Sigmoid colon (tissue), 7 donors: ENCODE data around the gene ZFP36. TPM values are rescaled to one million over a fixed set of nuclear protein-coding genes. Genes with fewer than 3 reads are reported as not detected.

Source experiments
- polyA plus RNA-seq, 3 donors: library from polyadenylated mRNA; stranded (reverse); fragments of 200-250 nt; gene quantifications; one replicate each; pipeline ENCODE4 v1.2.3, GENCODE V29; 2013
- small RNA-seq, 3 donors: library from RNA; depleted of rRNA; stranded (forward); fragments of <200 nt; gene quantifications; one replicate each; pipeline ENCODE3, GENCODE V24; 2016
- total RNA-seq, 4 donors: library from RNA; depleted of rRNA; stranded (reverse); fragments of >200 nt; gene quantifications; one replicate each; pipeline ENCODE4 v1.1.0, GENCODE V29; 2016
- donor health status: healthy with polysubstance abuse.
- donor health status: Bipolar disorder and iron deficiency.
- donor health status: healthy.

The ZFP36 gene
- total and polyA plus RNA-seq, 7 donors = 78.1 to 320 (median 207) TPM

Small RNAs within 50 kb of the gene (small RNA-seq; reads per million reads assigned to genes)
- 0 reads per million in 3 donors for gene MIR4530
- gene RN7SL566P = 0 reads per million in 3 donors

Other genes starting within 250 kb of the ZFP36 start
- gene NCCRP1, start 209.9 kb upstream of the ZFP36 start, total RNA-seq = under 1 TPM in 1 of 4 donors, not detected in 3; 0.41 TPM
- under 1 TPM in 2 of 3 donors, not detected in 1; 0.52 to 0.60 TPM for gene NCCRP1, start 209.9 kb upstream of the ZFP36 start, polyA plus RNA-seq
- gene SYCN, start 202.6 kb upstream of the ZFP36 start, total RNA-seq = not detected
- not detected for gene SYCN, start 202.6 kb upstream of the ZFP36 start, polyA plus RNA-seq
- gene IFNL3, start 161.8 kb upstream of the ZFP36 start, total RNA-seq = not detected
- gene IFNL3, start 161.8 kb upstream of the ZFP36 start, polyA plus RNA-seq = under 1 TPM in 1 of 3 donors, not detected in 2; 0.22 TPM
- not detected for gene IFNL4, start 158.0 kb upstream of the ZFP36 start, total RNA-seq
- gene IFNL4, start 158.0 kb upstream of the ZFP36 start, polyA plus RNA-seq = not detected
- gene IFNL2, start 138.5 kb upstream of the ZFP36 start, total RNA-seq = not detected
- gene IFNL2, start 138.5 kb upstream of the ZFP36 start, polyA plus RNA-seq = not detected
- gene IFNL1, start 110.4 kb upstream of the ZFP36 start, total RNA-seq = not detected
- gene IFNL1, start 110.4 kb upstream of the ZFP36 start, polyA plus RNA-seq = under 1 TPM in 1 of 3 donors, not detected in 2; 0.09 TPM
- 1 to 10 TPM in 3 of 4 donors, under 1 TPM in 1; 0.82 to 1.8 (median 1.2) TPM for gene LRFN1, start 86.0 kb upstream of the ZFP36 start, total RNA-seq
- 1 to 10 TPM in 1 of 3 donors, under 1 TPM in 2; under 0.01 to 1.0 (median 0.23) TPM for gene LRFN1, start 86.0 kb upstream of the ZFP36 start, polyA plus RNA-seq
- 10 to 100 TPM in 1 of 4 donors, 1 to 10 TPM in 3; 5.3 to 23.1 (median 8.6) TPM for gene GMFG, start 70.8 kb upstream of the ZFP36 start, total RNA-seq
- 10 to 100 TPM; 37.2 to 98.6 (median 56.5) TPM for gene GMFG, start 70.8 kb upstream of the ZFP36 start, polyA plus RNA-seq
- 10 to 100 TPM; 37.8 to 83.6 (median 65.4) TPM for gene SAMD4B, start 64.4 kb upstream of the ZFP36 start, total RNA-seq
- gene SAMD4B, start 64.4 kb upstream of the ZFP36 start, polyA plus RNA-seq = 10 to 100 TPM; 28.4 to 79.4 (median 38.4) TPM
- gene PAF1, start 15.7 kb upstream of the ZFP36 start, total RNA-seq = 10 to 100 TPM; 37.5 to 51.8 (median 43.5) TPM
- gene PAF1, start 15.7 kb upstream of the ZFP36 start, polyA plus RNA-seq = 10 to 100 TPM; 28.2 to 40.5 (median 37.2) TPM
- 10 to 100 TPM; 25.2 to 44.6 (median 33.7) TPM for gene MED29, start 15.5 kb upstream of the ZFP36 start, total RNA-seq
- 10 to 100 TPM; 22.8 to 33.5 (median 31.0) TPM for gene MED29, start 15.5 kb upstream of the ZFP36 start, polyA plus RNA-seq
- gene PLEKHG2, start 5.8 kb downstream of the ZFP36 start, total RNA-seq = 10 to 100 TPM in 3 of 4 donors, 1 to 10 TPM in 1; 8.2 to 28.8 (median 12.5) TPM
- 10 to 100 TPM in 1 of 3 donors, under 1 TPM in 2; 0.60 to 14.9 (median 0.69) TPM for gene PLEKHG2, start 5.8 kb downstream of the ZFP36 start, polyA plus RNA-seq
- gene RPS16, start 29.1 kb downstream of the ZFP36 start, total RNA-seq = 1,000 to 10,000 TPM; 1,648 to 4,043 (median 3,423) TPM
- gene RPS16, start 29.1 kb downstream of the ZFP36 start, polyA plus RNA-seq = 1,000 to 10,000 TPM; 2,119 to 4,564 (median 2,918) TPM
- 100 to 1,000 TPM in 2 of 4 donors, 10 to 100 TPM in 2; 72.1 to 104 (median 89.1) TPM for gene SUPT5H, start 38.7 kb downstream of the ZFP36 start, total RNA-seq
- 100 to 1,000 TPM in 1 of 3 donors, 10 to 100 TPM in 2; 52.3 to 112 (median 67.5) TPM for gene SUPT5H, start 38.7 kb downstream of the ZFP36 start, polyA plus RNA-seq
- gene TIMM50, start 74.0 kb downstream of the ZFP36 start, total RNA-seq = 10 to 100 TPM; 42.1 to 54.4 (median 46.8) TPM
- gene TIMM50, start 74.0 kb downstream of the ZFP36 start, polyA plus RNA-seq = 10 to 100 TPM; 26.4 to 54.9 (median 37.9) TPM
- gene DLL3, start 92.1 kb downstream of the ZFP36 start, total RNA-seq = under 1 TPM in 1 of 4 donors, not detected in 3; 0.36 TPM
- under 1 TPM in 1 of 3 donors, not detected in 2; 0.17 TPM for gene DLL3, start 92.1 kb downstream of the ZFP36 start, polyA plus RNA-seq
- not detected for gene SELENOV, start 108.3 kb downstream of the ZFP36 start, total RNA-seq
- gene SELENOV, start 108.3 kb downstream of the ZFP36 start, polyA plus RNA-seq = not detected
- 1 to 10 TPM; 3.9 to 7.7 (median 5.3) TPM for gene EID2B, start 126.0 kb downstream of the ZFP36 start, total RNA-seq
- gene EID2B, start 126.0 kb downstream of the ZFP36 start, polyA plus RNA-seq = 1 to 10 TPM in 2 of 3 donors, under 1 TPM in 1; 0.46 to 2.0 (median 1.8) TPM
- 10 to 100 TPM in 3 of 4 donors, 1 to 10 TPM in 1; 9.7 to 16.4 (median 13.2) TPM for gene EID2, start 133.3 kb downstream of the ZFP36 start, total RNA-seq
- 10 to 100 TPM in 1 of 3 donors, 1 to 10 TPM in 2; 7.6 to 10.7 (median 8.4) TPM for gene EID2, start 133.3 kb downstream of the ZFP36 start, polyA plus RNA-seq
- not detected for gene LGALS13, start 195.7 kb downstream of the ZFP36 start, total RNA-seq
- not detected for gene LGALS13, start 195.7 kb downstream of the ZFP36 start, polyA plus RNA-seq
- not detected for gene LGALS16, start 249.1 kb downstream of the ZFP36 start, total RNA-seq
- not detected for gene LGALS16, start 249.1 kb downstream of the ZFP36 start, polyA plus RNA-seq